Measurements from ENCODE around the gene ZNF488.

DNA sequence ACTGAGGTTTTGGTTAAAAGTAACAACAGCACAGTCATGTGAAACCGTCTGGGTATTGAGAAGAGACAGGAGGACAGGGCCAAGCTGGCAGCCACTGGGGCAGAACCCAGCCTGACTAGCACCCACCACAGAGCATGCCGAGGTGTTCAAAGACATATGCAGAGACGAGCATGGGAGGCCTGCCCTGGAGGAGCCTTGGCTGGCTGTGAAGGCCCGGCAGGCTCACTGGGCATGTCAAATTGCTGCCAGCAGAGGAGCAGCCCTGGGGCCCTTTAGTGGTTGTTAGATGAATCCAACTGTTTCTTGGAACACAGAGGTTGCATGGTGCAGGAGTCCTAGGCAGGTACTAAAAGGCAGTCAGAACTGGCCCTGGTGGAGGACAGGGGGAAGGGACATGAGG, 66.8 kb downstream of the ZNF488 start:
- TF ChIP-seq, protein P1, sequence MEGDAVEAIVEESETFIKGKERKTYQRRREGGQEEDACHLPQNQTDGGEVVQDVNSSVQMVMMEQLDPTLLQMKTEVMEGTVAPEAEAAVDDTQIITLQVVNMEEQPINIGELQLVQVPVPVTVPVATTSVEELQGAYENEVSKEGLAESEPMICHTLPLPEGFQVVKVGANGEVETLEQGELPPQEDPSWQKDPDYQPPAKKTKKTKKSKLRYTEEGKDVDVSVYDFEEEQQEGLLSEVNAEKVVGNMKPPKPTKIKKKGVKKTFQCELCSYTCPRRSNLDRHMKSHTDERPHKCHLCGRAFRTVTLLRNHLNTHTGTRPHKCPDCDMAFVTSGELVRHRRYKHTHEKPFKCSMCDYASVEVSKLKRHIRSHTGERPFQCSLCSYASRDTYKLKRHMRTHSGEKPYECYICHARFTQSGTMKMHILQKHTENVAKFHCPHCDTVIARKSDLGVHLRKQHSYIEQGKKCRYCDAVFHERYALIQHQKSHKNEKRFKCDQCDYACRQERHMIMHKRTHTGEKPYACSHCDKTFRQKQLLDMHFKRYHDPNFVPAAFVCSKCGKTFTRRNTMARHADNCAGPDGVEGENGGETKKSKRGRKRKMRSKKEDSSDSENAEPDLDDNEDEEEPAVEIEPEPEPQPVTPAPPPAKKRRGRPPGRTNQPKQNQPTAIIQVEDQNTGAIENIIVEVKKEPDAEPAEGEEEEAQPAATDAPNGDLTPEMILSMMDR (IDR thresholded peaks at IDR 0.05), result no peak
- TF ChIP-seq EP300 (IDR thresholded peaks at IDR 0.05) (no peak), POLR2A (IDR thresholded peaks at IDR 0.05) (no peak)

Data from tibial nerve (tissue), 4 donors.